22Rv1 (cell line): Measurements from ENCODE around the gene WAPL.

Experiments used
- H3K27ac ChIP-seq: fragments of 450-650 bp; 2 replicates; pipeline ENCODE4 v1.5.1; 2017
- ZFX ChIP-seq: fragments of 450-650 bp; IDR thresholded peaks from 2 replicates; pipeline ENCODE4 v1.6.1; 2017; ENCODE audit warnings: antibody characterized with exemption, borderline replicate concordance
- TF ChIP-seq, protein P1 (sequence below): fragments of 450-650 bp; IDR thresholded peaks from 2 replicates; pipeline ENCODE4 v1.5.1; 2017; ENCODE audit warnings: mild to moderate bottlenecking

WAPL gene

DNA sequence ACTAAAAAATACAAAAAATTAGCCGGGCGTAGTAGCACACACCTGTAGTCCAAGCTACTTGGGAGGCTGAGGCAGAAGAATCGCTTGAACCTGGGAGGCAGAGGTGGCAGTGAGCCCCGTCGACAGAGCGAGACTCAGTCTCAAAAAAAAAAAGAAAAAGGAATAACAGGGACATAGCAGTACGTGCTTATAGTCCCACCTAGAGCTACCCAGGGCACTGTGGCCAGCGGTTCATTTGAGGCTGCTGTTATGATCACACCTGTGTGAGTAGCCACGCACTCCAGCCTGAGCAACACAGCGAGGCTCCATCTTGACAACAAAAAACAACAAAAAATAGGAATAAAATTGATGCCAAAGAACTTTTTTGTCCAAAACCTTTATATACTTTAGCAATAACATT is 17.1 kb downstream of the WAPL start:
- no peak overlapping the region for H3K27ac ChIP-seq
- no peak for TF ChIP-seq ZFX
- TF ChIP-seq, protein P1, sequence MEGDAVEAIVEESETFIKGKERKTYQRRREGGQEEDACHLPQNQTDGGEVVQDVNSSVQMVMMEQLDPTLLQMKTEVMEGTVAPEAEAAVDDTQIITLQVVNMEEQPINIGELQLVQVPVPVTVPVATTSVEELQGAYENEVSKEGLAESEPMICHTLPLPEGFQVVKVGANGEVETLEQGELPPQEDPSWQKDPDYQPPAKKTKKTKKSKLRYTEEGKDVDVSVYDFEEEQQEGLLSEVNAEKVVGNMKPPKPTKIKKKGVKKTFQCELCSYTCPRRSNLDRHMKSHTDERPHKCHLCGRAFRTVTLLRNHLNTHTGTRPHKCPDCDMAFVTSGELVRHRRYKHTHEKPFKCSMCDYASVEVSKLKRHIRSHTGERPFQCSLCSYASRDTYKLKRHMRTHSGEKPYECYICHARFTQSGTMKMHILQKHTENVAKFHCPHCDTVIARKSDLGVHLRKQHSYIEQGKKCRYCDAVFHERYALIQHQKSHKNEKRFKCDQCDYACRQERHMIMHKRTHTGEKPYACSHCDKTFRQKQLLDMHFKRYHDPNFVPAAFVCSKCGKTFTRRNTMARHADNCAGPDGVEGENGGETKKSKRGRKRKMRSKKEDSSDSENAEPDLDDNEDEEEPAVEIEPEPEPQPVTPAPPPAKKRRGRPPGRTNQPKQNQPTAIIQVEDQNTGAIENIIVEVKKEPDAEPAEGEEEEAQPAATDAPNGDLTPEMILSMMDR = no peak

DNA sequence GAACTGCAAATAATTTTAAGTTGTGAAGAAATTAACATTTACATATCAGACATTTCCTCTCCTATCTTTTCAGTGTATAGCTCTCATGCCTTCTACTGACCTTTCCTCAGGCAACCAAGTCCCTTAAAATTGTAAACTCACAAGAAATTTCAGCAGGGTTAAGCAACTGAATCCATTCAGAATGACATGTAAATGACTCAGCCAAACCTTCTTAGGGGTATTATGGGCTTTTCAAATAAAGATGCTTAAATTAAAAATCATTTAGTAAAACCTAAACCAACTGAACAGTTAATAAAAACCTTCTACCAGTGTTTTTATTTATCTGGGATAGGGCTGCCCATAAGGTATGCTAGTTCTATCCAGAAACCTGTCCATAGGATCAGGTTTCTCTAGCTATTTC is 20.7 kb downstream of the WAPL start:
- TF ChIP-seq, protein P1 = no peak
- no peak for TF ChIP-seq ZFX
- no peak overlapping the region for H3K27ac ChIP-seq

DNA sequence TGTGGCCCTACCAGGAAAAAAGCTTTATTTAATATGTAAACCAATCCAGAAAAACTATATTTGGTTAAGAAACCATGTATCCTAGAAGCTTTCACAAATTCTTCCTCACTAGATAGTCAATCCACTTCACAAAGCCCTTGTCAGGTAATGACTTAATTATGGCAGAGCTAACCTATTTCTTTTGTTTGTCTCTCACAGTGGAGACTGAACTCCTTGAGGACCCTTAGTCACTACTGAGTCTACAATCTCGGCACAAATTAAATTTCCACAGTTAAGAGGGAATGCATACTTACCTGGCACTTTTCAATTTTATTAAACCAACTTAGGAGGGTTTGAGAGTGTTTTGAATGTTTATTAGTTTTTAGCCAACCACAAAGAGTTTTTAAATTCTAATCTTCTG is 23.0 kb downstream of the WAPL start:
- no peak for TF ChIP-seq ZFX
- TF ChIP-seq, protein P1 = no peak
- H3K27ac ChIP-seq = no peak overlapping the region

DNA sequence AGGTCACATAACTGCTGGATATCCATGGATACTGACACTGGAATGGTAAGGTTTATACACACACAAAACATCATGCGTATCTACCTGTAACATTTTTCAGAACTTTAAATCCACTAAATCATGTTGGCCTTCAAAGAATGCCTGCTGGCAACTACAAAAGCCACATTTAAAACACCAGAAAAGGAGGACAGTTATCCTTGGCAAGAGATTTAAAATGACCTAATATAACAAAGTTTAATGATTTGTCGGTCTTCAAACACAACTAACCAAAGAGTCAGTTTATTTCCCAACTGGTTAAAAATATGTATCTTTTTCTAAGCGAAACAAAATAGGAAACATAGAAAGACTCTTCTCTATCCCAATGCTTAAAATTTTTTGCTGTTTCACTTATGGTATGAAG is 24.0 kb downstream of the WAPL start:
- no peak for TF ChIP-seq ZFX
- TF ChIP-seq, protein P1 = no peak

DNA sequence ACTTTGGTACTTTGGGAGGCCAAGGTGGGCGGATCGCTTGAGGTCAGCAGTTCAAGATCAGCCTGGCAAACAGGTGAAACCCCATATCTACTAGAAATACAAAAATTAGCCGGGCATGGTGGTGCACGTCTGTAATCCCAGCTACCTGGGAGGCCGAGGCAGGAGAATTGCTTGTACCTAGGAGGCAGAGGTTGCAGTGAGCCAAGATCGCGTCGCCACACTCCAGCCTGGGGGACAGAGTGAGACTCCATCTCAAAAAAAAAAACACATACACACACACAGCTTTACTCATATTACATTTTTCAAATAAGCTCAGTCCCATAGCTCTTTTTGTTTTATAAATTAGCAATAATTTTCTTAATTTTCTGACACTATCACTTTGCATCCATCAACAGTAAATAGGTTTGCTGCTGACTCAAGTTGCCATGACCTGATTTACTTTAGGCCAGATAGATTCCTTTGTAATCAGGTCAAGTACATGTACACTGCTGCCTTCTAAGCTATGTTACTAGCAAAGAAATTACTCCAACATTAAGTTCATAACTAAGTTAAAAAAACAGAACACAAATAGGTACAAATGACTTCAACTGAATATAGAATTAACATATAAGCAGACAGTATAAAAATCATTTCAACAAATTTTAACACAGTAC is 31.5 kb downstream of the WAPL start:
- no peak overlapping the region for H3K27ac ChIP-seq
- TF ChIP-seq, protein P1 = no peak
- no peak for TF ChIP-seq ZFX

More for the DNA sequence above, 24.0 kb downstream of the WAPL start:
- no peak overlapping the region for H3K27ac ChIP-seq

DNA sequence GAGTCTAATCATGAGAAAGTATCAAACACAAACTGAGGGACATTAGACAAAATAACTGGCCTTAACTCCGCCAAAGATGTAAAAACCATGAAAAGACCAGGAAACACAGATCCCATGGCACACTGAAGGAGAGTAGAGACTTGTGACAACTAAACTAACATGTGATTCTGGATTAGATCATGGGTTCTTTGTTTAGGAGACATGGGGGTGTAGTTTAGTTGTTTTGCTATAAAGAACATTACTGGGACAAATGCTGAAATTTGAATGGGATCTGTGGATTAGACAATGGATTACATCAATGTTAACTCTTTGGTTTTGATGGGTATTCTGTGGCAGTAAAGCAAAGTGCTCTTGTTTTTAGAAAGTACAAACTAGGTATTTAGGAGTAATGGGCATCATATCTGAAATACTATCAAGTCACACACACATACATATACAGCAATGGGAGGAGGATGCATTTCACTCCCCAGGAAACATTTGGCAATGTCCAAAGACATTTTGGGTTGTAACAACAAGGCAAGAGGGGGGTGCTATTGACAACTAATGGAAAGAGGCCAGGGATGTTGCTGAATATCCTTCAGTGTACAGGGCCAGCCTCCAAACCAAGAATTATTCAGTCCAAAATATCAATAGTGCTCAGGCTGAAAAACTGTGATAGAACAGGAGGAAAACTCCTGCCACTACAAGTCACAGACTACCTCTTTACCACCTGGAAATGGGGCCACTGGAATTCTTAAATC is 32.4 kb downstream of the WAPL start:
- no peak for TF ChIP-seq ZFX
- TF ChIP-seq, protein P1 = no peak
- H3K27ac ChIP-seq = no peak overlapping the region

DNA sequence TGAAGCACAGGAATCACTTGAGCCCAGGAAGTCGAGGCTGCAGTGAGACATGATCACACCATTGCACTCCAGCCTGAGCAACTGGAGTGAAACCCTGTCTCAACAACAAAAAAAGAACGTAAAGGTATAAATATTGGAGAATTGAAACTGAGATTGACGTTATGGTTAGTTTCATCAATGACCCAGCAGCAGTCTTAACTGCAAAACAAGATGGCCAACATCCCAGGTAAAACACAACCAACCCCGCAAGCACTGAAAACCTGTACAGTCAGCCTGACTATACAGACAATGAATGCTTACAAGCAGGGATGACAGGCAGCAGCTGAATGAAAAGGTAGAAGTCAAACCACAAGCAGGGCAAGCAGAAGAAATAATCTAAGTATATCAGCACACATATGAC is 34.7 kb downstream of the WAPL start:
- H3K27ac ChIP-seq = no peak overlapping the region

More for the DNA sequence above, 34.7 kb downstream of the WAPL start:
- TF ChIP-seq ZFX = no peak
- TF ChIP-seq, protein P1 = no peak
